ENCODE measurements around the gene PLEK2.

- TF ChIP-seq CTCF (optimal IDR thresholded peaks at IDR 0.05 in 1 of 3, IDR thresholded peaks at IDR 0.05 in 1 of 3, conservative IDR thresholded peaks at IDR 0.05 in 1 of 3; ENCODE audit: extremely low read depth in 1 of 3, insufficient read depth in 2 of 3, low read length in 3 of 3) (no peak), EZH2 (IDR thresholded peaks at IDR 0.05; ENCODE audit: low read length) (no peak)
Observed at GRCh38 chr14:67357186-67357968, 54.6 kb downstream of the PLEK2 start.
